ENCODE measurements around the gene KLK2.
A peak's percentile ranks its signal among the peaks of the same experiment; 100 is the strongest.

KLK2 gene

DNA sequence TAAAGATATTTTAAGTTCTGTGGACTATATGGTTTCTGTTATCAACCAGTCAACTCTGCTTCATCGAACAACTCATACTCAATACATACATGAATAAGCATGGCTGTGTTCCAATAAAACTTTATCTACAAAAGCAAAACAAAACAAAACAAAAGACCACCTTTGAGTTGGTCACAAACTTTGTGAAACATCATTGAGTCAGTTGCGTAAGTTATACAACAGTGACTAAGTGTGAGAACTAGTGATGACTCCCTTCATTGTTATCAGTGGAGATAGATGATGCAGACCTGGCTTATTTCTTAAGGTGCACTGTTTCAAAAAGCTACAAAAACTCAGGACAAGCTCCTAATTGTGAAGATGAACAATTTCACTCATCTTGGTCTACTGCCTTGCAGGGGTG, 52.5 kb downstream of the KLK2 start:
- peak; percentile 55 for DNase-seq (ENCODE audit: low read depth)

- DNase-seq (ENCODE audit: low read depth) = no peak
Observed at GRCh38 chr19:50926144-50926543, 52.9 kb downstream of the KLK2 start.

- DNase-seq (ENCODE audit: low read depth) = no peak
Observed at GRCh38 chr19:50928831-50929230, 55.6 kb downstream of the KLK2 start.

Data from ELR (cell line).